HCT116 (cell line): ENCODE results near the gene FAM222B.

Source experiments
- ATF3 ChIP-seq: IDR thresholded peaks from 2 replicates; pipeline ENCODE4 v1.6.1; 2012
- CEBPB ChIP-seq: IDR thresholded peaks from 2 replicates; pipeline ENCODE4 v1.6.1; 2012; ENCODE audit warnings: low read depth
- CTCF ChIP-seq, 3 experiments: fragments of 200-600 bp in 1 of 3; sonication (generic) in 1 of 3; IDR thresholded peaks in 2 of 3; conservative IDR thresholded peaks in 1 of 3; 2 replicates each; pipeline ENCODE4 v1.5.1; 2012 to 2017; ENCODE audit warnings: low read depth in 2 of 3, low read length in 2 of 3, antibody characterized with exemption in 1 of 3, borderline replicate concordance in 1 of 3, control low read depth in 1 of 3, mild to moderate bottlenecking in 1 of 3, mixed read lengths in 1 of 3, mixed run types in 1 of 3, moderate library complexity in 1 of 3; ENCODE audit not compliant: insufficient read depth in 1 of 3
- ELF1 ChIP-seq: IDR thresholded peaks from 2 replicates; pipeline ENCODE4 v1.6.1; 2012; ENCODE audit warnings: low read depth, borderline replicate concordance
- EZH2 ChIP-seq: fragments of 200-600 bp; sonication (generic); IDR thresholded peaks from 2 replicates; pipeline ENCODE4 v1.6.1; 2017; ENCODE audit warnings: antibody characterized with exemption, mixed run types
- EZH2phosphoT487 ChIP-seq: fragments of 200-600 bp; IDR thresholded peaks from 2 replicates; pipeline ENCODE4 v1.6.1; 2018; ENCODE audit warnings: antibody characterized with exemption, borderline replicate concordance
- JUND ChIP-seq: IDR thresholded peaks from 2 replicates; pipeline ENCODE4 v1.6.1; 2012
- POLR2A ChIP-seq: IDR thresholded peaks from 2 replicates; pipeline ENCODE4 v1.7.0; 2011; ENCODE audit warnings: borderline replicate concordance; ENCODE audit not compliant: insufficient read depth, insufficient read length; ENCODE audit errors: extremely low read depth
- POLR2AphosphoS5 ChIP-seq: IDR thresholded peaks from 2 replicates; pipeline ENCODE4 v1.6.1; 2011; ENCODE audit warnings: mild to moderate bottlenecking, low read depth, low read length, moderate library complexity
- RAD21 ChIP-seq: IDR thresholded peaks from 2 replicates; pipeline ENCODE4 v1.6.1; 2012; ENCODE audit warnings: low read depth, mild to moderate bottlenecking
- REST ChIP-seq: IDR thresholded peaks from 2 replicates; pipeline ENCODE4 v1.6.1; 2012; ENCODE audit warnings: low read depth
- SP1 ChIP-seq: IDR thresholded peaks from 2 replicates; pipeline ENCODE4 v1.6.1; 2012; ENCODE audit warnings: low read depth
- ZFX ChIP-seq: fragments of 450-650 bp; IDR thresholded peaks from 2 replicates; pipeline ENCODE4 v1.6.1; 2017
- ZNF274 ChIP-seq: fragments of 200-500 bp; sonication (Bioruptor generic); IDR thresholded peaks from 2 replicates; pipeline ENCODE4 v1.6.1; 2014; ENCODE audit warnings: mild to moderate bottlenecking, low read depth, low read length, inconsistent platforms

GRCh38 chr17:28871056-28871579 is 28.5 kb upstream of the FAM222B start:
- TF ChIP-seq CTCF (IDR thresholded peaks at IDR 0.05 in 2 of 3, conservative IDR thresholded peaks at IDR 0.05 in 1 of 3; ENCODE audit: borderline replicate concordance in 1 of 3, insufficient read depth in 1 of 3, low read depth in 2 of 3, low read length in 2 of 3) (no peak), RAD21 (no peak), ATF3 (no peak), CEBPB (no peak), JUND (no peak), ZFX (no peak), POLR2AphosphoS5 (no peak), POLR2A (no peak), SP1 (no peak), ZNF274 (no peak), ELF1 (no peak), EZH2 (no peak), EZH2phosphoT487 (no peak), REST (no peak)
